GM12878 (cell line): Measurements from ENCODE around the gene MRPL1. TPM values are rescaled to one million over a fixed set of nuclear protein-coding genes. Genes with fewer than 3 reads are reported as not detected.

ENCODE experiments used
- ATAC-seq: fragments of 200-7000 bp; cut with Tn5 transposase; 3 replicates; pipeline ENCODE4 v1.9.1; 2020; ENCODE audit warnings: mild to moderate bottlenecking, moderate library complexity
- BruUV-seq: library from RNA; stranded (reverse); fragments of 400-500 nt; replicated peaks from 2 replicates; lab custom pipeline; 2021; lab: Mats Ljungman, UMichigan
- CTCF ChIA-PET: fragments of 300-600 bp; sonication (Branson Sonifier 250); formaldehyde crosslinking; extraction: SDS; loops from one replicate; lab custom pipeline; 2021; ENCODE audit warnings: inconsistent platforms; lab: Yijun Ruan, JAX
- POLR2A ChIA-PET: fragments of 350-600 bp; formaldehyde crosslinking; extraction: SDS; loops from one replicate; lab custom pipeline; 2021; ENCODE audit warnings: inconsistent platforms; lab: Charles Lee
- RAD21 ChIA-PET: fragments of 300-600 bp; sonication (Branson Sonifier 250); formaldehyde crosslinking; loops from one replicate; lab custom pipeline; 2023; ENCODE audit warnings: antibody characterized with exemption; ENCODE audit not compliant: unreplicated experiment; lab: Charles Lee
- SMC1A ChIA-PET: fragments of 300-600 bp; sonication (Branson Sonifier 250); formaldehyde crosslinking; loops from one replicate; lab custom pipeline; 2023; ENCODE audit not compliant: unreplicated experiment, uncharacterized antibody; lab: Charles Lee
- DNase-seq: peaks from one replicate; pipeline ENCODE4 v3.0.0-alpha.2; 2011; ENCODE audit warnings: low read depth, low spot score
- FAIRE-seq: peaks from 3 replicates; lab custom pipeline; 2011; peaks lifted over from hg19 to GRCh38; lab: Jason Lieb, UNC
- H2AFZ ChIP-seq: 2 replicates; pipeline ENCODE4 v1.6.0; 2011; ENCODE audit warnings: low read depth, low read length, control low read depth; ENCODE audit not compliant: control insufficient read depth
- H3K27ac ChIP-seq: 2 replicates; pipeline ENCODE4 v1.5.1; 2011; ENCODE audit warnings: control low read depth; ENCODE audit not compliant: control insufficient read depth, insufficient read depth
- H3K27me3 ChIP-seq, 2 experiments: replicated peaks in 1 of 2; 2 replicates each; pipeline versions ENCODE4 v1.6.0 to v1.6.1; 2011; ENCODE audit warnings: low read length in 1 of 2; ENCODE audit not compliant: control insufficient read depth in 2 of 2, insufficient read depth in 2 of 2
- H3K36me3 ChIP-seq, 2 experiments: 2 replicates each; pipeline ENCODE4 v1.5.1; 2011; ENCODE audit warnings: low read length in 1 of 2; ENCODE audit not compliant: control insufficient read depth in 2 of 2, insufficient read depth in 2 of 2
- H3K4me1 ChIP-seq: 2 replicates; pipeline ENCODE4 v1.6.1; 2011; ENCODE audit warnings: mild to moderate bottlenecking, low read length, moderate library complexity, mixed read lengths; ENCODE audit not compliant: control insufficient read depth, insufficient read depth
- H3K4me2 ChIP-seq: 2 replicates; pipeline ENCODE4 v1.6.0; 2011; ENCODE audit warnings: control low read depth; ENCODE audit not compliant: control insufficient read depth, insufficient read depth
- H3K4me3 ChIP-seq: fragments of 200-600 bp; sonication (generic); 2 replicates; pipeline ENCODE4 v1.5.1; 2016
- H3K79me2 ChIP-seq: 2 replicates; pipeline ENCODE4 v1.6.0; 2011; ENCODE audit warnings: low read length; ENCODE audit not compliant: control insufficient read depth, insufficient read depth
- H3K9ac ChIP-seq: 2 replicates; pipeline ENCODE4 v1.8.0; 2011; ENCODE audit warnings: low read length, control low read depth, mixed read lengths; ENCODE audit not compliant: control insufficient read depth, insufficient read depth
- H3K9me3 ChIP-seq: replicated peaks from 3 replicates; pipeline ENCODE4 v1.5.1; 2011; ENCODE audit warnings: mild to moderate bottlenecking, low read length; ENCODE audit not compliant: control insufficient read depth, insufficient read depth
- H4K20me1 ChIP-seq: 2 replicates; pipeline ENCODE4 v1.6.0; 2011; ENCODE audit not compliant: control insufficient read depth, insufficient read depth
- BHLHE40 ChIP-seq, 2 experiments: fragments of 450-650 bp in 1 of 2; IDR thresholded peaks; 2 replicates each; pipeline ENCODE4 v1.6.1; 2011 to 2017; ENCODE audit warnings: low read depth in 2 of 2, borderline replicate concordance in 1 of 2, improper control_type of control experiment in 1 of 2, low read length in 1 of 2, mild to moderate bottlenecking in 1 of 2
- E4F1 ChIP-seq: fragments of 450-650 bp; IDR thresholded peaks from 2 replicates; pipeline ENCODE4 v1.6.1; 2018; ENCODE audit warnings: borderline replicate concordance, mild to moderate bottlenecking; ENCODE audit not compliant: partially characterized antibody
- EED ChIP-seq: sonication (generic); IDR thresholded peaks from 2 replicates; pipeline ENCODE4 v1.6.1; 2016; ENCODE audit warnings: antibody characterized with exemption, low read depth
- EZH2 ChIP-seq: IDR thresholded peaks from 2 replicates; pipeline ENCODE4 v1.6.1; 2012; ENCODE audit warnings: low read depth, mild to moderate bottlenecking, control low read depth, inconsistent platforms, low read length, borderline replicate concordance; ENCODE audit not compliant: control insufficient read depth
- MXI1 ChIP-seq: fragments of 150-350 bp; IDR thresholded peaks from 2 replicates; pipeline ENCODE4 v1.6.1; 2011; ENCODE audit warnings: low read depth, mild to moderate bottlenecking, inconsistent platforms, low read length, improper control_type of control experiment
- MYC ChIP-seq: IDR thresholded peaks from 2 replicates; pipeline ENCODE4 v1.6.1; 2011; ENCODE audit warnings: mild to moderate bottlenecking, low read length, moderate library complexity, inconsistent platforms; ENCODE audit not compliant: insufficient read depth, insufficient replicate concordance, insufficient read length, severe bottlenecking
- NBN ChIP-seq: fragments of 450-650 bp; IDR thresholded peaks from 2 replicates; pipeline ENCODE4 v1.6.1; 2016
- NFYA ChIP-seq: IDR thresholded peaks from 2 replicates; pipeline ENCODE4 v1.6.1; 2011; ENCODE audit warnings: low read depth, mild to moderate bottlenecking, low read length, improper control_type of control experiment, borderline replicate concordance
- POLR2A ChIP-seq: IDR thresholded peaks from 2 replicates; pipeline ENCODE4 v1.6.1; 2011; ENCODE audit warnings: low read depth, mild to moderate bottlenecking, low read length
- RAD51 ChIP-seq: fragments of 450-650 bp; IDR thresholded peaks from 2 replicates; pipeline ENCODE4 v1.6.1; 2016; ENCODE audit warnings: moderate library complexity, mild to moderate bottlenecking, inconsistent platforms
- SREBF2 ChIP-seq: IDR thresholded peaks from 2 replicates; pipeline ENCODE4 v1.6.1; 2012; ENCODE audit warnings: mild to moderate bottlenecking, low read length
- STAT3 ChIP-seq: IDR thresholded peaks from 2 replicates; pipeline ENCODE4 v1.6.1; 2011; ENCODE audit warnings: low read depth, low read length, improper control_type of control experiment
- TAF1 ChIP-seq: IDR thresholded peaks from 2 replicates; pipeline ENCODE4 v1.6.1; 2011; ENCODE audit warnings: mild to moderate bottlenecking, low read depth, low read length, borderline replicate concordance
- TCF12 ChIP-seq: IDR thresholded peaks from 2 replicates; pipeline ENCODE4 v1.6.1; 2011; ENCODE audit warnings: low read depth, mild to moderate bottlenecking, low read length
- TCF3 ChIP-seq: IDR thresholded peaks from 2 replicates; pipeline ENCODE4 v1.6.1; 2012; ENCODE audit warnings: low read depth, mild to moderate bottlenecking, low read length, borderline replicate concordance; ENCODE audit not compliant: insufficient read depth
- WRNIP1 ChIP-seq: IDR thresholded peaks from 2 replicates; pipeline ENCODE4 v1.6.1; 2011; ENCODE audit warnings: low read depth, low read length, improper control_type of control experiment, borderline replicate concordance
- ZNF207 ChIP-seq: fragments of 450-650 bp; IDR thresholded peaks from 2 replicates; pipeline ENCODE4 v1.6.1; 2014; ENCODE audit warnings: antibody characterized with exemption, mild to moderate bottlenecking, borderline replicate concordance
- ZNF592 ChIP-seq: fragments of 450-650 bp; IDR thresholded peaks from 2 replicates; pipeline ENCODE4 v1.6.1; 2017; ENCODE audit warnings: mild to moderate bottlenecking, moderate library complexity
- WGBS: methylation state at CpG from one replicate; pipeline ENCODE4 v1.1.6; 2016; ENCODE audit warnings: low lambda C conversion rate; ENCODE audit not compliant: insufficient replicate concordance, insufficient coverage; ENCODE audit errors: missing lambda C conversion rate; 5-methylcytosine and 5-hydroxymethylcytosine counted together
- in situ Hi-C: fragments of 300-500 bp; cut with MboI; formaldehyde crosslinking; loops from 9 replicates; pipeline ENCODE4 v1.14.3; 2018; ENCODE audit warnings: mixed read lengths
- intact Hi-C: fragments of 100-400 bp; cut with micrococcal nuclease; formaldehyde crosslinking; loops from one replicate; pipeline ENCODE4 v1.14.2; 2022; ENCODE audit not compliant: unreplicated experiment
- polyA plus RNA-seq, 11 experiments: library from polyadenylated mRNA; depleted of rRNA in 4 of 11; unstranded in 6 of 11; stranded (reverse) in 5 of 11; fragments of >200 nt; fragmentation: Nextera tagmentation in 4 of 11; fragmentation: Illumina TruSeq in 1 of 11; extraction: Ambion mirVana in 4 of 11; extraction: Trizol in 1 of 11; gene quantifications; 1 replicate in 1 of 11; 2 replicates in 10 of 11; pipeline versions ENCODE4 v1.2.1 to v1.2.3, GENCODE V29; 2011 to 2016; ENCODE audit warnings: inconsistent platforms in 2 of 11, missing spikeins in 2 of 11, low read depth in 1 of 11
- total RNA-seq, 4 experiments: library from RNA; depleted of rRNA in 3 of 4; stranded (reverse); fragments of >200 nt in 3 of 4; fragmentation: Illumina TruSeq in 1 of 4; extraction: Trizol in 1 of 4; gene quantifications; 2 replicates each; pipeline versions ENCODE4 v1.2.1 to v1.2.3, GENCODE V29; 2013 to 2021

MRPL1 gene
- total and polyA plus RNA-seq, 10 of the 15 experiments (the other 5 are each of a cell fraction or from before 2014, with no cell fraction given) = 20.2 to 35.7 (median 28.2) TPM

- H3K4me1 ChIP-seq = no peaks in the 10 kb centered on the region
- 23% methylated on average over 2 of the region's 2 CpGs for WGBS
- ATAC-seq (no peak), FAIRE-seq (no peak), DNase-seq (no peak)
- no peak overlapping the region for H3K4me3 ChIP-seq
- H2AFZ ChIP-seq = no peak overlapping the region
- H3K9me3 ChIP-seq = no peaks in the 10 kb centered on the region
- SMC1A ChIA-PET = interaction anchor here (0.6 kb wide), 1 partner anchor 82 kb away, joined by 4 read pairs; no protein-coding TSS in a partner anchor
- no peak overlapping the region for H3K27ac ChIP-seq
- no peaks in the 10 kb centered on the region for H3K36me3 ChIP-seq
- H4K20me1 ChIP-seq = no peaks in the 10 kb centered on the region
- TF ChIP-seq POLR2A (no peak), ZNF207 (no peak), E4F1 (no peak), RAD51 (no peak), EED (no peak), TAF1 (no peak), MXI1 (no peak), TCF3 (no peak), ZNF592 (no peak), SREBF2 (no peak), NFYA (no peak), TCF12 (no peak), NBN (no peak), MYC (no peak), STAT3 (no peak), WRNIP1 (no peak), BHLHE40 (IDR thresholded peaks at IDR 0.05; ENCODE audit: borderline replicate concordance in 1 of 2, low read depth in 2 of 2, low read length in 1 of 2) (no peak), EZH2 (no peak)
- TF ChIP-seq, all 136 proteins: peak for 0
- H3K4me2 ChIP-seq = no peak overlapping the region
- ChIA-PET POLR2A (no interaction called here), CTCF (no interaction called here), RAD21 (no interaction called here)
- BruUV-seq = no TSS peak
- intact Hi-C loops = no loop called here
- no peak overlapping the region for H3K9ac ChIP-seq
- in situ Hi-C loops = no loop called here
- H3K79me2 ChIP-seq = no peaks in the 10 kb centered on the region
- no peaks in the 10 kb centered on the region for H3K27me3 ChIP-seq
These were observed 29.4 kb upstream of the MRPL1 start for GRCh38 chr4:77833126-77833724.
